ENCODE results near the gene PLCB1.

Gene PLCB1

DNA sequence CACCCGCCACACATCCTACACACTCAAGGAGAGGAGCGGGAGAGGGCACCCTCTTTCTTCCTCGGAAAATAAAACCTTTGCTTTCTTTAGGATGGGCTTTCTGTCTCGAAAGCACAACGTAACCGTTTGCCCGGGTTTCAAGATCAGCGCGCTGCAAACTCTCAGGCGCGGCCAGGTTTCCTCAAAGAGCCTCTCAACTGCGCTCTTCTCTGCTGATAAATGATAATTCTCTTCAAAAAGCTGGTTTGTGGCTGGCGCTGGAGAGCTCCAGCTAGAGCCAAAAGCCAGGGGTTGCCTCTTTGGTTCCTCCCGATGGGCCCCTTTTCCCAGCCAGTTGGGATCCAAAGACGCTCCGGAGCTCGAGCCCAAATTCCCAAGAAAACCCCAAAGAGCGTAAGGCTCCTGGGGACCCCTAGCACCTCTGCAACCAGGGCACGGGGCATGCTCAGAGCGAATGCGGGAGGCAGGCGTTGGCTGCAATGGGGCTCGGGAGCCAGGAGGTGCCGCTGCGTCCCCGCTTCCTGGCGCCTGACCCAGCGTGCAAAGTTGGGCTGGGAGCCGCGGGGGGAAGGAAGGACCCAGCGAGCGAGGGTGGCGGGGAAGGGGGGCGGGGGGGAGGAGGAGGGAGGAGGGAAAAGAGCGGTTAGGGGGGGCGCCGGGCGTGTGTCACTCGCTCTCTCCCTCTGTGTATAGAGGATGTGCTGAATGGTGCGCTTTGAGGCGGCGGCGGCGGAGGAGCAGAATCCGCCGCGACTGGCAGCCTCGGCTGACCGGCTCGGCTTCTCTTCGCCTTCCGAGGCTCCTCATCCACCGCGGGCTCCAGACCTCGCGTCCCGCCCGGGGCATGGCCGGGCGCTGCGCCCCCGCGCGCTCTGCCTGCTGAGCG, at the start of gene PLCB1:
Gene PLCB1, plus strand, starts transcription at position 669 of the 886 bp plus-strand sequence. CDS start 386 bp downstream, outside the sequence.
- TF ChIP-seq, protein P1, sequence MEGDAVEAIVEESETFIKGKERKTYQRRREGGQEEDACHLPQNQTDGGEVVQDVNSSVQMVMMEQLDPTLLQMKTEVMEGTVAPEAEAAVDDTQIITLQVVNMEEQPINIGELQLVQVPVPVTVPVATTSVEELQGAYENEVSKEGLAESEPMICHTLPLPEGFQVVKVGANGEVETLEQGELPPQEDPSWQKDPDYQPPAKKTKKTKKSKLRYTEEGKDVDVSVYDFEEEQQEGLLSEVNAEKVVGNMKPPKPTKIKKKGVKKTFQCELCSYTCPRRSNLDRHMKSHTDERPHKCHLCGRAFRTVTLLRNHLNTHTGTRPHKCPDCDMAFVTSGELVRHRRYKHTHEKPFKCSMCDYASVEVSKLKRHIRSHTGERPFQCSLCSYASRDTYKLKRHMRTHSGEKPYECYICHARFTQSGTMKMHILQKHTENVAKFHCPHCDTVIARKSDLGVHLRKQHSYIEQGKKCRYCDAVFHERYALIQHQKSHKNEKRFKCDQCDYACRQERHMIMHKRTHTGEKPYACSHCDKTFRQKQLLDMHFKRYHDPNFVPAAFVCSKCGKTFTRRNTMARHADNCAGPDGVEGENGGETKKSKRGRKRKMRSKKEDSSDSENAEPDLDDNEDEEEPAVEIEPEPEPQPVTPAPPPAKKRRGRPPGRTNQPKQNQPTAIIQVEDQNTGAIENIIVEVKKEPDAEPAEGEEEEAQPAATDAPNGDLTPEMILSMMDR (IDR thresholded peaks at IDR 0.05; ENCODE audit: low read depth, low read length, missing control alignments): peak; percentile 85
- H3K4me3 ChIP-seq (ENCODE audit: low read depth, low read length): no peak within 1 kb of the TSS; the same call in 1 of the 2 replicates
- no peak for DNase-seq (ENCODE audit: low read depth)

DNA sequence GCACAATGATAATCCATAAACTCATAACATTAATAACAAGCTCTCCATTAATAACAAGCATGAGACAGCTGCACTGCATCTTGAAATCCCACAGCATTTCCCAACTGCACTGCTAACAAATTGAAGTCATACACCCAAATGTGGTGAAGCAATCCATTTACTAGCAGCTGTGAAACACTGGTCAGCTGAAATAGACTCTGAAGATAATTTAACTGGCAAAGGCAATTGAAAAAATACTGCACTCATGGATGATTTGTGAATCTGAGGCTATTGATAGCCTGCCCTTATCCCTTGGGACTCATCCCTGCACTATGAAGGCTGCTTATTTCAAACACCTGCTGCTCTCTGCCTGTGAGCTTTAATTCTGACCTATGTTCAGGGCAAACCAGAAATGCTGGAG, 49.1 kb upstream of the PLCB1 start:
- TF ChIP-seq, protein P1 (IDR thresholded peaks at IDR 0.05; ENCODE audit: low read depth, low read length, missing control alignments): no peak
- no peak overlapping the region for H3K4me3 ChIP-seq (ENCODE audit: low read depth, low read length)
- no peak for DNase-seq (ENCODE audit: low read depth)

DNA sequence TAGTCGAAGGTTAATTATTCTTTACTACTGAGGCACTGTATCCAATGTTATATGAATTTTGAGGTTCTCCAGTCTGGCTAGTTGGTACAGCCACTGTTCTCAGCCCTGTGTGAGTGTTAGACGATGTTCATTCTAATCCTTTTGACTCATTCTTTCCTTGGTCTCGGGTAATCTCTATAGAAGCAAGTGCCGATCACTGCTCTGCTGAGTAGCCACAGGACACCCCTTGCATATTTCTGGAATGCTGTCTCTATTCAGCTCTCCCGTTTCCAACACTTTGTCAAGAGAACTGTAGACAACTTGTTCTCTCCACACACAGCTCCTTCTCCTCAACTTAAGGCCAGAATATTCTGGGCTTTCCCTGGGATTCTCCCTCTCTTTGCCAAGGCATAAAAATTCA, 42.4 kb upstream of the PLCB1 start:
- DNase-seq (ENCODE audit: low read depth): no peak
- TF ChIP-seq, protein P1 (IDR thresholded peaks at IDR 0.05; ENCODE audit: low read depth, low read length, missing control alignments): no peak
- no peak overlapping the region for H3K4me3 ChIP-seq (ENCODE audit: low read depth, low read length)

DNA sequence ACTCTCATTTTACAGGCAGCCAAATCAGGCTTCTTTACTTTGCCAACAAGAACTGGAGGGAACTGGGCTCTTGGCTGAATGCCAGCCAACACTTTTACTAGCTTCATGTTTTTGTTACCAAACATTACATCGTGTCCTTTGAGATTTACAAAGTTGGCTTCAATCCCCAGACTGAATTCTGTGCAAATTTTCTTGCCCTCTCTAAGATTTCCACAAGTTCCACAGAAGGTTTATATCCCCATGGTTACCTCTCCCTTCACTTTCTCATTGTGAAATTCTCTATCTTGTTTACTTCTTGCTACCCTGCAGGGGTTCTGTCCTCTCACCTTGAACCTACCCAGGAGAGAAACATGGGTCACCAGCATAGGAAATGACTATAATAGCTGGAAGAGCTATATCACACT, 37.6 kb upstream of the PLCB1 start:
- no peak overlapping the region for H3K4me3 ChIP-seq (ENCODE audit: low read depth, low read length)
- TF ChIP-seq, protein P1 (IDR thresholded peaks at IDR 0.05; ENCODE audit: low read depth, low read length, missing control alignments): no peak
- DNase-seq (ENCODE audit: low read depth): no peak

DNA sequence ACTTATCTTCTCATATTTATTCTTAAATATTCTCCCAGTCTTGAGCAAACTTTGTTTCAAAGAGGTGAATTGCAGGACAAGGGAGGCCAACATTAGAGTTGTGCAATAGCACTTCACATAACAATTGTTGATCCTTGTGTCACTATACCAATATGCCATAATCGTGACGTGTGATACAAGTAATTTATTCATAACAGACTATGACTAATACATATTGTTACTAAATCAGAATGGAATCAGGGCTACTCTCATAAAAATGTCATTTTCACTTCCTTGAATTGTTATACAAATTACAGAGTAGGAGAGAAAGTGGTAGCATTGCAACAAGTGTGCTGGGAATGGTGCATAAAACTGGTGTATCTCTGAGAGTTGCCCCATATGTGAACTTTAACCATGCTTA, 37.2 kb upstream of the PLCB1 start:
- H3K4me3 ChIP-seq (ENCODE audit: low read depth, low read length): no peak overlapping the region
- TF ChIP-seq, protein P1 (IDR thresholded peaks at IDR 0.05; ENCODE audit: low read depth, low read length, missing control alignments): no peak
- DNase-seq (ENCODE audit: low read depth): no peak

DNA sequence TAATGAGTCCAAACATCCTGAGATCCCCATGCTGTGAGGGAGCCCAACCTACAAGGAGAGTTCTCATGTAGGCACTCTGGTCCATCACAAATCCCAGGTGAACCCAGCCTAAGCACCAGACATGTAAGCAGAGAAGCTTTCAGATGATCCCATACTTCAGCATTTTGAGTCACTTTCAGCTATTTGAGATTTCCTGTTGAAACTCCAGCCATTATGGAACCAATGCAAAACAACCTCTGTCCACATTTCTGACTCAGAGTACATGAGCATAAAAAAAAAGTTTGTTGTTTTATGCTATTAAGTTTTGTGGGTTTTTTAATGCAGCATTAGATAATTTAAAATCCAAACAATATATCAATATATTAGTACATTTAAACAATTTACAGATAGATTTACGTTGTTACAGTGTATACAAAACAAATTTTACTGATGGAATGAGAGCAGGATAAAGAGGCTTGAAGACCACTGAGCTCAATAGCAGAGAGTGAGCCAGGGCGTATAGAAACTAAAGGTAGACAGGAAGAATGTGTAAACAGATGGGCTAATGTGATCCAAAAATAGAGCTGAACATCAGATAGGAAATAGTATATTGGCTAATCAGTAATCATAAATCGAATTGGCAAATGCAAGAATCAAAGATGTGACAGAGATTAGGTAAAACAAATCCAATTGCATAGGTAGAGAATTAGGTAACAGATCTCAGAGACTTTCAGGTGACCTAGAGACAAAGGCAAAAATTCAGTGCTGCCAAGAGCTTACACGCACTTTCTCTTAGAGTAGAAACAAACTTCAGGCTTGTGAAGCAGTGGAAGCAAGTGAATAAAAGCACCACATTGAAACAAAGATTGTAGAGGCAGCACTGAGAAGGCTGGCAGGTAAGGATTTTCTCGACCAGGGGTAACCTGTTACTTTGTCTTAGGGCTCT, 36.2 kb upstream of the PLCB1 start:
- TF ChIP-seq, protein P1 (IDR thresholded peaks at IDR 0.05; ENCODE audit: low read depth, low read length, missing control alignments): no peak
- no peak for DNase-seq (ENCODE audit: low read depth)
- no peak overlapping the region for H3K4me3 ChIP-seq (ENCODE audit: low read depth, low read length)
